GM19193 (cell line): Measurements from ENCODE around the gene CYB5D1.

Experiments used
- POLR2A ChIP-seq: IDR thresholded peaks from 4 replicates; pipeline ENCODE4 v1.6.1; 2011; ENCODE audit not compliant: insufficient read depth, insufficient read length; ENCODE audit errors: extremely low read depth

The CYB5D1 gene

GRCh38 chr17:7855660-7856010 lies 2.2 kb upstream of the CYB5D1 start:
- TF ChIP-seq POLR2A: no peak

DNA sequence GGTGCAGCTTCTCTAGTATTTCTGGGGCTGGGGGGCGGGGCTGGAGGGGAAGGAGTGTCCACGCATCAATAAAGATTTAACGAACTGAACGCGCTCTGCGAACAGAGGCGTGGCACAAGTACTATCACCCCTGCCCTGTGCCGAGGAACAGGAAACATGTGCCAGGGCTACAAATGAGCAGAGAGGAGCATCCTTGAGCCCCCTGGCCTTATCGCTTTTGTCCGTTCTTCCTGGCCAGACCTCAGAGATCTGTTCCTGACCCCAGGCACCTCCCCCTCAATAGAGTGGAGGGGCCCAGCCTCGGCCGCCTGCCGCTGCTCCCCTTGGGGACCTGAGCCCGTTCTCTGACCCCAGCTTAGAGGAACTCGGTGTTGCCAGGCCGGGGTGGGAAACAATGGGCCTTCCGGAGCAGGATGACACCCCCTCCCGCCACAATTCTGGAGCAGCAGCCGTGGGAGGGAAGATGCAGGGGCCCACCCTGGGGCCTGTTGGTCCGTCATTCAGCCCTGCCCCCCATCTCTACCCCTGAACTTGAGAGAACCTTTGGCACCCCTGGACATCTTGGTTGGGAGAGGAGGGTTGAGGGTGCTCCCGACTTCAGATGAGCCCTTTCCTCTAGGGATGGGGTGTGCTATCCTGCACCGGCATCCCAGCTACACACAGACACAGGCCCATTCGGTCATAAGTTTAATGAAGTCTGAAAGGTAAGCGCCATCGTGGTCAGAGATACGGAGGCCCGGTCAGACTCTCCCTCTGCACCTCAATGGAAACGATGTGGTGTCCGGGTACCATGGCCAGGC lies 1.6 kb upstream of the CYB5D1 start:
- TF ChIP-seq POLR2A: no peak

DNA sequence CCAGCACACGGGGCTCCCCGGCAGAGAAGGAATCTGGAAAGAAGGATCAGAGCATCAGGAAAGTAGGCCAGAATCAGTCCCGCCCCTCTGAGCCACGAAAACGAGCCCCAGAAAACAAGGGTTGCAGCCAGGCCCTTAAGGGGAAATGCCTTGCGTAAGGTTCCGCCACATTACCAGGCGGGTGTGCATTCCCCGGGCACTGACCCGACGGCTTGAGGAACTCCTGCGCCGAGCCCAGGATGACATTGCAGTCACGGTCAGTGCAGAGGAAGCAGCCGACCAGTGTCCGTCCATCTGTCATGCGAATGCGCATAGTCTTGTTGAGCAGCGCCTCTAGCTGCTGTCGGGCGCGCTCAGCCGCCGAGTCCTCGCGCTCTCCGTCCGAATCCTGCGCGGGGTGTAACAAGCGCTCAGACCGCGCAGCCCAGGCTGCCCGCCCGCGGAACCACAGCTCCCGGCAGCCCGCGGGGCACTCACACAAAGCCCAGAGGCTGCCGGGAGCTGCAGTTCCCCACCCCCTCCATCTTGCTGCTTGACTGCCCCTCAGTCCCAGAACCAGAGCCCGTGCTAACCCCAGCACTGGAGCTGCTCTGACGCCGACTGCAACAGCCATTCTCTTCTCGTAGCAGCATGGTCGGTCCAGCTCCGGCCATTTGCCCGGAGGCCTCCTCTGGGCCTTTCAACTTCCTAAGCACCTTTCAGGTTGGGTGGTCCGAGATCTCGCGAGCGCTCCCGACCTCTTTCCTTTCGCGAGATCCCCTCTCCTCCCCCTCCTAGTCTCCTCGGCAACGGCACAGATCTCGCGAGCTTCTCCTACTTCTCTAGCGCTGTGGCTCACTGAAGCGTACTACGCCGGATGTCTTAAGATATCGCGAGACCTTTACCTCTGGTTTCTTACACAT lies 741 bp upstream of the CYB5D1 start, which contains the start of gene NAA38:
Gene NAA38 (minus strand): TSS at position 749 of the 902 bp plus-strand sequence. CDS start 96 bp downstream, at position 653.
- peak; percentile 85 for TF ChIP-seq POLR2A

- TF ChIP-seq POLR2A: no peak
Measured at GRCh38 chr17:7858522-7858810, 663 bp downstream of the CYB5D1 start.

DNA sequence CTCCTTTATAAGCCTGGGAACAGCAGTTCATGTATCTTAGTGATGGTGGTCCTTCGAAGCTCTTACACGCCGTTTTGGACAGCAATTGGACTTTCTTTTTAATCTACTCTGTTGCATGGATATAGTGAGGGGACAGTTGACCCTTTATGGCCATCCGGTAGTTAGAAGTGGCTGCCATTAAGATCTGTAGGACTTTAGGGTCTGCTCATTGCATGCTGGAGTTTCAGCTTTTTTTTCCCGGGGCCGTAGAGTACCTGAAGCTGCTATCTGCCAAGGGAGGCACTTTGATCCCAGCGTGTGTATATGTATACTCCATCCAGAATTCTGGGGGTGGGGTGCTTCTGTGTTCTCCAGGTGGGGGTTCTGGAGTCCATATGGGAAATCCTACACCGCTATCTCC lies 1.2 kb downstream of the CYB5D1 start:
- no peak for TF ChIP-seq POLR2A

- no peak for TF ChIP-seq POLR2A
Measured at GRCh38 chr17:7862692-7863437, 5.1 kb downstream of the CYB5D1 start.

DNA sequence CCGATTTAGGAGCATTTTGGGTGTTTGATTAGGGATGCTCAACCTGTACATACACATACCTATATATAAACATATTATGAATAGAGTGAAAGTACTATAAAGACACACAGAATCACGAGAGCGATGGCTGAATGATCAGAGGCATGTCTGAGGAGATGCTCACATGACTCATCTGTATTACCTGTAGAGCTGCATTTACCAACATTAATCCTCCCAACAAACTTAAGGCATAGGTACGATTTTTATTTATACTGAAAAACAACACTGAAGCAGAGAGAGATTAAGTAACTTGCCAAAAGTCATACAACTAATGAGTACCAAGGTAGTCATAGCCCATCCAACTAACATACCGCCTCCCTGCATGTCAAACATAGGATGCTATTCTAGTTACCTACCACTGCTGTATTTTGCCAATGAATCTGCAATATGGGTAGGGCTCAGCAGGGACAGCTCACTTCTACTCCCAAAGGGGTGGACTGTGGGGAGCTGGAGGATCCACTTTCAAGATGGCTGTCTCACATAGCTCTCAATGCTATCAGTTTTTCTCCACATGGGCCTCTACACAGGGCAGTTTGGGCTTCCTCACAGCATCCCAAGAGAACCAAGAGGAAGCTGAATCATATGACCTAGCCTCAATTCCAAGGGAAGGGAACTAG lies 7.3 kb downstream of the CYB5D1 start:
- no peak for TF ChIP-seq POLR2A

GRCh38 chr17:7867881-7868329 lies 10.1 kb downstream of the CYB5D1 start:
- no peak for TF ChIP-seq POLR2A

DNA sequence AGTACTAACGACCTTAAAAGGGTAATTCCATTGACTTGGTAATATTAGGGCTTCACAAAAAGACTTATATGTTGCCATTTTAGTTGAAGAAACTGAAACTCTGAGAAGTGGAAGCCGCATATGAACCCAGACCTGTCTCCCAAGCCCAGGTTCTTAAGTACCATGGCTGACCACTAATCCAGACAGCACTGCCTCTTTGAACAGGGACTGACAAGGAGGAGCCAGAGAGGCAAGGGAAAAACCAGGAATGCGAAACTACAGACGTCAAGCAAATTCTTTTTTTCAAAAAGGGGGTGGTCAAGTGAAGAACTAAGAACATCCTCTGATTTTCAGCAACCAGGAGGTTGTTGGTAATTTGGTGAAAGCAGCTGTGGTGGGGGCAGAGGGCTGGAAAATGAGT lies 15.2 kb downstream of the CYB5D1 start:
- TF ChIP-seq POLR2A: no peak

DNA sequence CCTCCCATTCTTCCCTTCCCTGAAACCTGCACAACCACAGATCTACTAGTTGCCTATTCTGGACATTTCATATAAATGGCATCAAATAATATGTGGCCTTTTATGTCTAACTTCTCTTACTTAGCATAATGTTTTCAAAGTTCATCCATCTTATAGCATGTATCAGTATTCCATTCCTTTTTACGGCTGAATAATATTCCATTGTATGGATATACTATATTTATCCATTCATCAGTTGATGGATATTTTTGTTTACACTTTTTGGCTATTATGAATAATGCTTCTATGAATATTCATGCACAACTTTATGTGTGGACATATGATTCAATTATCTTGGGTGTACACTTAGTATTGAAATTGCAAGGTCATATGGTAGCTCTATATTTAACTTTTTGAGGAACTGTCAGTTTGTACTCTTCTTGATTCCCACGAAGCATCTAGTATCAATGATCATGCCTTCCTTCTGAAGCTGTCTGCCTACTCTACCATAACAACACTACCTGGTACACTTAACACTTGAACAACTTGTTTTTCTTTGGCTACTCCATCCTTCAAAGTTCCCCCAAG lies 18.1 kb downstream of the CYB5D1 start:
- TF ChIP-seq POLR2A: no peak

GRCh38 chr17:7878234-7878633 lies 20.4 kb downstream of the CYB5D1 start:
- no peak for TF ChIP-seq POLR2A

- TF ChIP-seq POLR2A: no peak
Measured at GRCh38 chr17:7880076-7880868, 22.5 kb downstream of the CYB5D1 start.

DNA sequence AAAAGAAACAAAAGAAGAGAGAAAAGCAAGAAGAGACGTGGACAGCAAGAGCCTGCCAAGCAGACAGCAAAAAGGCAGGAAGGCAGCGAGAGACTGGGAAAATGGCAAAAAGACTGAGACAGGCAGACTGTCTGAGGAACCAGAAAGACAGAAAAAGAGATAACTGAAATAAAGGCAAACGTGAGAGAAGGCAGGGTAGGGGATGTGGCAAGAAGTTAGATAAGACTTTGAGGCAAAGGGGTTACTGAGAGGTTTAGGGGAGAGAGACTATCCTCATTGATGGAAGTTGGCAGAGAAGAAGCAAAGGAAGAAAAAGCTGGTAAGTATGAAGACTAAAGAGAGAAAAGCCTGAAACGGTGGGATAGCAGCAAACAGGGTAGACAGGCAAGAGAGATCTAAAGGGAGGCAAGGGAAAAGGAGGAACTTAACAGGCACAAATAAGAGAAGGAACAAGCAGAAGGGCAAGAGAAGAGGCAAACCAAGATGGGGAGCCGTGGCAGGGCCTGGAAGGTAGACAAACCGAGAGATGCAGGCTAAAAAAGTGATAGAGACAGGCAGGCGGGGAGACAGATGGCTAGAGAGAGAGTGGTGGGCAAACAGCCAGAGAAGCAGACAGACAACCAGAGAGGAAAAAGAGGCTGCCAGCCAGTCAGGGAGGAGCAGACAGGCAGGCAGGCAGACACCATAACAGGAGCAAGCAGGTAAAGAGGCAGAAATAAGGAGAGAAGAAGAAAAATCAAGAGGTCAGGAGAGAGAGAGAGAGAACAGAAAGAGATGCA lies 23.7 kb downstream of the CYB5D1 start:
- no peak for TF ChIP-seq POLR2A
